ENCODE data around the gene SMCP. TPM values are rescaled to one million over a fixed set of nuclear protein-coding genes. Genes with fewer than 3 reads are reported as not detected.
A peak's percentile ranks its signal among the peaks of the same experiment; 100 is the strongest.

SMCP gene
- total RNA-seq, 1 experiment from 2014 or later, result not detected

- Histone ChIP-seq H3K9me3 (ENCODE audit: low read depth, low read length, poor library complexity, severe bottlenecking) (no peaks in the 10 kb centered on the region), H3K27me3 (replicated peaks; ENCODE audit: insufficient read depth, low read depth, low read length, poor library complexity) (peaks cover 44% of the 10 kb centered on the region), H3K4me1 (ENCODE audit: insufficient read depth, low read length, poor library complexity, severe bottlenecking) (no peaks in the 10 kb centered on the region), H3K4me3 (ENCODE audit: low read depth, low read length, poor library complexity, severe bottlenecking) (no peak within 1 kb of the TSS), H3K27ac (ENCODE audit: low read depth, low read length, poor library complexity, severe bottlenecking) (no peak within 1 kb of the TSS), H3K36me3 (ENCODE audit: insufficient read depth, low read length, poor library complexity, severe bottlenecking) (no peaks in the 10 kb centered on the region)
- intact Hi-C loops (cut with micrococcal nuclease; ENCODE audit: unreplicated experiment), result no loop called here
- CTCF ChIA-PET, result no interaction called here
- BruUV-seq (replicated peaks), result no TSS peak
- POLR2A ChIA-PET (ENCODE audit: low non-redundant PET), result no interaction called here
- TF ChIP-seq EZH2 (IDR thresholded peaks at IDR 0.05; ENCODE audit: borderline replicate concordance, low read depth, low read length, poor library complexity, severe bottlenecking), result no peak
- TF ChIP-seq, protein P1, sequence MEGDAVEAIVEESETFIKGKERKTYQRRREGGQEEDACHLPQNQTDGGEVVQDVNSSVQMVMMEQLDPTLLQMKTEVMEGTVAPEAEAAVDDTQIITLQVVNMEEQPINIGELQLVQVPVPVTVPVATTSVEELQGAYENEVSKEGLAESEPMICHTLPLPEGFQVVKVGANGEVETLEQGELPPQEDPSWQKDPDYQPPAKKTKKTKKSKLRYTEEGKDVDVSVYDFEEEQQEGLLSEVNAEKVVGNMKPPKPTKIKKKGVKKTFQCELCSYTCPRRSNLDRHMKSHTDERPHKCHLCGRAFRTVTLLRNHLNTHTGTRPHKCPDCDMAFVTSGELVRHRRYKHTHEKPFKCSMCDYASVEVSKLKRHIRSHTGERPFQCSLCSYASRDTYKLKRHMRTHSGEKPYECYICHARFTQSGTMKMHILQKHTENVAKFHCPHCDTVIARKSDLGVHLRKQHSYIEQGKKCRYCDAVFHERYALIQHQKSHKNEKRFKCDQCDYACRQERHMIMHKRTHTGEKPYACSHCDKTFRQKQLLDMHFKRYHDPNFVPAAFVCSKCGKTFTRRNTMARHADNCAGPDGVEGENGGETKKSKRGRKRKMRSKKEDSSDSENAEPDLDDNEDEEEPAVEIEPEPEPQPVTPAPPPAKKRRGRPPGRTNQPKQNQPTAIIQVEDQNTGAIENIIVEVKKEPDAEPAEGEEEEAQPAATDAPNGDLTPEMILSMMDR (conservative IDR thresholded peaks at IDR 0.05; ENCODE audit: low read depth, low read length), result no peak
- peak; percentile 0 for DNase-seq (ENCODE audit: low spot score)
These were observed 29.8 kb downstream of the SMCP start, which contains the start of gene IVL for GRCh38 chr1:152907686-152908601. Gene IVL (plus strand): TSS chr1:152908546. CDS start chr1:152909798, 1,252 bp downstream.

- no peak for TF ChIP-seq EZH2 (IDR thresholded peaks at IDR 0.05; ENCODE audit: borderline replicate concordance, low read depth, low read length, poor library complexity, severe bottlenecking)
- TF ChIP-seq, protein P1 (conservative IDR thresholded peaks at IDR 0.05; ENCODE audit: low read depth, low read length), result no peak
- ChIA-PET POLR2A (ENCODE audit: low non-redundant PET) (no interaction called here), CTCF (no interaction called here)
- no TSS peak for BruUV-seq (replicated peaks)
- H3K27ac ChIP-seq (ENCODE audit: low read depth, low read length, poor library complexity, severe bottlenecking), result no peak overlapping the region
- no peaks in the 10 kb centered on the region for H3K9me3 ChIP-seq (ENCODE audit: low read depth, low read length, poor library complexity, severe bottlenecking)
- intact Hi-C loops (cut with micrococcal nuclease; ENCODE audit: unreplicated experiment), result no loop called here
- no peak overlapping the region for H3K4me3 ChIP-seq (ENCODE audit: low read depth, low read length, poor library complexity, severe bottlenecking)
- no peaks in the 10 kb centered on the region for H3K4me1 ChIP-seq (ENCODE audit: insufficient read depth, low read length, poor library complexity, severe bottlenecking)
- H3K27me3 ChIP-seq (replicated peaks; ENCODE audit: insufficient read depth, low read depth, low read length, poor library complexity), result peaks cover 51% of the 10 kb centered on the region
- H3K36me3 ChIP-seq (ENCODE audit: insufficient read depth, low read length, poor library complexity, severe bottlenecking), result no peaks in the 10 kb centered on the region
- no peak for DNase-seq (ENCODE audit: low spot score)
These were observed 31.1 kb downstream of the SMCP start for GRCh38 chr1:152909206-152909605.

DNA sequence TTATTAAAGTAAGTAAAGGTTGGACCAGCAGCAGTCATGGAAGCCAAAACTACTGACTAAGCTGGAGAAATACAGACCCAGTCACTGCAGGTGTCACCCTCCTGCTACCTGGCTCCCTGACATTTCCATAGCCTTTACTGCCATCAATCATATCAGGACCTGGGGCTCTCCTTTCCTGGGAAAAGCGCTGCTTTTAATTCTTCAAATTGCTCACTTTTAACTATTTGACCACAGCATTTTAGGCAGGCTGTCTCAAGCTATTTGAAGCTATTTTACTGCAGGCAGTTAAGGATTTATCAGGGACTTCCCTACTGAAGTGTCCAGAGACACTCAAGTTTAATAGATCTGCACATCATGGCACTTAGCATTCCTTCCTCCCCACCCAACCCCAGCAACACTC is 34.3 kb downstream of the SMCP start:
- H3K27me3 ChIP-seq (replicated peaks; ENCODE audit: insufficient read depth, low read depth, low read length, poor library complexity), result peaks cover 51% of the 10 kb centered on the region
- DNase-seq (ENCODE audit: low spot score), result no peak
- intact Hi-C loops (cut with micrococcal nuclease; ENCODE audit: unreplicated experiment), result loop anchor here (10.0 kb wide), 1 partner anchor 312 kb away; no protein-coding TSS in a partner anchor
- CTCF ChIA-PET, result no interaction called here
- no peaks in the 10 kb centered on the region for H3K4me1 ChIP-seq (ENCODE audit: insufficient read depth, low read length, poor library complexity, severe bottlenecking)
- BruUV-seq (replicated peaks), result no TSS peak
- no peak overlapping the region for H3K27ac ChIP-seq (ENCODE audit: low read depth, low read length, poor library complexity, severe bottlenecking)
- POLR2A ChIA-PET (ENCODE audit: low non-redundant PET), result no interaction called here
- H3K4me3 ChIP-seq (ENCODE audit: low read depth, low read length, poor library complexity, severe bottlenecking), result no peak overlapping the region
- TF ChIP-seq EZH2 (IDR thresholded peaks at IDR 0.05; ENCODE audit: borderline replicate concordance, low read depth, low read length, poor library complexity, severe bottlenecking), result no peak
- no peaks in the 10 kb centered on the region for H3K9me3 ChIP-seq (ENCODE audit: low read depth, low read length, poor library complexity, severe bottlenecking)
- H3K36me3 ChIP-seq (ENCODE audit: insufficient read depth, low read length, poor library complexity, severe bottlenecking), result no peaks in the 10 kb centered on the region
